Measurements from ENCODE around the gene AADAT. TPM values are rescaled to one million over a fixed set of nuclear protein-coding genes. Genes with fewer than 3 reads are reported as not detected.

The AADAT gene
- total and polyA plus RNA-seq, 2 of the 4 experiments (the other 2 are of a cell fraction) = 4.7 to 6.9 TPM

DNA sequence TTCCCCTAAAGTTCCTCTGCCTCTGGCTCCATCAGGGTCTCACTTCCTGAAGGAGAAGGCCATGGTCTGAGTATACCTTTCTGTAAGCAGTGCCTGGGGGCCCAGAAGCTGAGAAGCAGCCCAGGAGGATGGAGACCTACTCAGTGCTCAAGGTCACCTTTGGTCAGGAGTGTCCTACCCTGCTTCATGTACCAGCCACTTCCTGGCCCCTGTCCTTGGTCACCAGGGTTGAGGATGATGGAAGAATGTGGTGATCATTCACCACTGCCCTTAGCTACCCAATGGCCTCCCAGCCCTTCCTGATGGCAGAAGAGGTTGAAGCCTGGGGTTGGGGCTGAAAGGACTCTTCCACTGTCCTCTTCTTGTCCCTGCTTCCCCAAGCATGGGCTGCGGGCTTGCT, 54.5 kb downstream of the AADAT start:
- no peak overlapping the region for H2BK20ac ChIP-seq (ENCODE audit: low read depth, low read length)
- POLR2A ChIA-PET (ENCODE audit: unreplicated experiment) = no interaction called here
- intact Hi-C loops (cut with micrococcal nuclease) (no loop called here), dilution Hi-C loops (cut with HindIII; ENCODE audit: low sequenced_read_pairs, unreplicated experiment) (no loop called here), in situ Hi-C loops (cut with MboI; ENCODE audit: low sequenced_read_pairs) (no loop called here)
- H4K5ac ChIP-seq (ENCODE audit: low read depth, low read length) = no peak overlapping the region
- no peak overlapping the region for H3K4ac ChIP-seq (ENCODE audit: low read depth, low read length)
- no peak overlapping the region for H2BK15ac ChIP-seq (ENCODE audit: low read depth, low read length)
- no peak overlapping the region for H3K56ac ChIP-seq (ENCODE audit: extremely low read depth, insufficient read depth, low read length)
- H3K36me3 ChIP-seq (ENCODE audit: control insufficient read depth, insufficient read depth, low read length) = no peaks in the 10 kb centered on the region
- no peaks in the 10 kb centered on the region for H4K20me1 ChIP-seq (ENCODE audit: insufficient read depth, low read length)
- H3K18ac ChIP-seq (ENCODE audit: low read depth, low read length) = no peak overlapping the region
- H3K79me1 ChIP-seq (ENCODE audit: low read depth in 1 of 2, low read length in 2 of 2) = no peaks in the 10 kb centered on the region
- no peak overlapping the region for H2BK5ac ChIP-seq (ENCODE audit: low read depth, low read length, poor library complexity, severe bottlenecking)
- DNase-seq (no peak), ATAC-seq (ENCODE audit: low read depth) (no peak)
- H3K4me3 ChIP-seq (ENCODE audit: insufficient read depth, low read depth, low read length) = no peak overlapping the region
- H3K14ac ChIP-seq (replicated peaks; ENCODE audit: low read depth, low read length) = no peak overlapping the region
- H2AK9ac ChIP-seq (replicated peaks; ENCODE audit: low read depth, low read length, poor library complexity) = no peak overlapping the region
- no peak overlapping the region for H2BK120ac ChIP-seq (ENCODE audit: low read depth, low read length)
- CTCF ChIA-PET = no interaction called here
- H3K23ac ChIP-seq (ENCODE audit: low read depth, low read length) = no peak overlapping the region
- H3K9ac ChIP-seq (ENCODE audit: low read depth, low read length) = no peak overlapping the region
- H3K9me3 ChIP-seq (ENCODE audit: control insufficient read depth, insufficient read depth, low read length) = no peaks in the 10 kb centered on the region
- TF ChIP-seq RAD21 (IDR thresholded peaks at IDR 0.05; ENCODE audit: low read length) = no peak
- TF ChIP-seq, protein P1, sequence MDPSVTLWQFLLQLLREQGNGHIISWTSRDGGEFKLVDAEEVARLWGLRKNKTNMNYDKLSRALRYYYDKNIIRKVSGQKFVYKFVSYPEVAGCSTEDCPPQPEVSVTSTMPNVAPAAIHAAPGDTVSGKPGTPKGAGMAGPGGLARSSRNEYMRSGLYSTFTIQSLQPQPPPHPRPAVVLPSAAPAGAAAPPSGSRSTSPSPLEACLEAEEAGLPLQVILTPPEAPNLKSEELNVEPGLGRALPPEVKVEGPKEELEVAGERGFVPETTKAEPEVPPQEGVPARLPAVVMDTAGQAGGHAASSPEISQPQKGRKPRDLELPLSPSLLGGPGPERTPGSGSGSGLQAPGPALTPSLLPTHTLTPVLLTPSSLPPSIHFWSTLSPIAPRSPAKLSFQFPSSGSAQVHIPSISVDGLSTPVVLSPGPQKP (IDR thresholded peaks at IDR 0.05; ENCODE audit: borderline replicate concordance, low read depth, low read length) = no peak
- no peak for TF ChIP-seq MAZ (IDR thresholded peaks at IDR 0.05; ENCODE audit: borderline replicate concordance, low read depth, low read length)
- TF ChIP-seq NFE2L2 (IDR thresholded peaks at IDR 0.05; ENCODE audit: low read depth, low read length) = no peak
- no peak for TF ChIP-seq POLR2A (IDR thresholded peaks at IDR 0.05; ENCODE audit: low read depth, low read length)
- TF ChIP-seq CEBPB (IDR thresholded peaks at IDR 0.05; ENCODE audit: low read depth, low read length) = no peak
- TF ChIP-seq, protein P2, sequence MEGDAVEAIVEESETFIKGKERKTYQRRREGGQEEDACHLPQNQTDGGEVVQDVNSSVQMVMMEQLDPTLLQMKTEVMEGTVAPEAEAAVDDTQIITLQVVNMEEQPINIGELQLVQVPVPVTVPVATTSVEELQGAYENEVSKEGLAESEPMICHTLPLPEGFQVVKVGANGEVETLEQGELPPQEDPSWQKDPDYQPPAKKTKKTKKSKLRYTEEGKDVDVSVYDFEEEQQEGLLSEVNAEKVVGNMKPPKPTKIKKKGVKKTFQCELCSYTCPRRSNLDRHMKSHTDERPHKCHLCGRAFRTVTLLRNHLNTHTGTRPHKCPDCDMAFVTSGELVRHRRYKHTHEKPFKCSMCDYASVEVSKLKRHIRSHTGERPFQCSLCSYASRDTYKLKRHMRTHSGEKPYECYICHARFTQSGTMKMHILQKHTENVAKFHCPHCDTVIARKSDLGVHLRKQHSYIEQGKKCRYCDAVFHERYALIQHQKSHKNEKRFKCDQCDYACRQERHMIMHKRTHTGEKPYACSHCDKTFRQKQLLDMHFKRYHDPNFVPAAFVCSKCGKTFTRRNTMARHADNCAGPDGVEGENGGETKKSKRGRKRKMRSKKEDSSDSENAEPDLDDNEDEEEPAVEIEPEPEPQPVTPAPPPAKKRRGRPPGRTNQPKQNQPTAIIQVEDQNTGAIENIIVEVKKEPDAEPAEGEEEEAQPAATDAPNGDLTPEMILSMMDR (conservative IDR thresholded peaks at IDR 0.05; ENCODE audit: low read depth, low read length) = no peak
- no peak for TF ChIP-seq RCOR1 (IDR thresholded peaks at IDR 0.05; ENCODE audit: insufficient replicate concordance, low read length)
- TF ChIP-seq CHD1 (IDR thresholded peaks at IDR 0.05; ENCODE audit: low read depth, low read length) = no peak
- TF ChIP-seq MXI1 (IDR thresholded peaks at IDR 0.05; ENCODE audit: borderline replicate concordance, low read depth, low read length) = no peak
- no peak for TF ChIP-seq MAFK (IDR thresholded peaks at IDR 0.05; ENCODE audit: low read depth, low read length)
- TF ChIP-seq SMC3 (IDR thresholded peaks at IDR 0.05; ENCODE audit: low read depth, low read length) = no peak
- no peak for TF ChIP-seq RFX5 (IDR thresholded peaks at IDR 0.05; ENCODE audit: low read depth, low read length)
- no peak overlapping the region for H4K8ac ChIP-seq (ENCODE audit: low read depth in 2 of 2, low read length in 2 of 2)
- H3K27ac ChIP-seq (ENCODE audit: insufficient read depth, low read length) = no peak overlapping the region
- H3K27me3 ChIP-seq (ENCODE audit: control insufficient read depth, insufficient read depth, low read length) = peaks cover 9% of the 10 kb centered on the region
- WGBS, 2 experiments (ENCODE audit: extremely low coverage in 2 of 2, insufficient read length in 1 of 2) = no CpG with 5 or more reads among the region's 1 CpG
- no peak overlapping the region for H4K91ac ChIP-seq (ENCODE audit: insufficient read depth, low read depth, low read length)
- H3K4me2 ChIP-seq (ENCODE audit: low read depth, low read length) = no peak overlapping the region
- H2AFZ ChIP-seq (replicated peaks; ENCODE audit: low read length, poor library complexity) = no peak overlapping the region
- BruUV-seq (replicated peaks) = no TSS peak
- H2AK5ac ChIP-seq (ENCODE audit: low read depth, low read length) = no peak overlapping the region
- no peaks in the 10 kb centered on the region for H3K9me1 ChIP-seq (ENCODE audit: insufficient read depth, low read length)
- no peaks in the 10 kb centered on the region for H3K4me1 ChIP-seq (ENCODE audit: control insufficient read depth, insufficient read depth, low read length)

Data from IMR-90 (cell line).